ENCODE data around the gene ZNF485.
"Not testable (repeated sequence)": the region's sequence is repeated elsewhere in the genome, so short reads cannot be mapped to it uniquely, and the experiment has no call there.

ZNF485 gene

DNA sequence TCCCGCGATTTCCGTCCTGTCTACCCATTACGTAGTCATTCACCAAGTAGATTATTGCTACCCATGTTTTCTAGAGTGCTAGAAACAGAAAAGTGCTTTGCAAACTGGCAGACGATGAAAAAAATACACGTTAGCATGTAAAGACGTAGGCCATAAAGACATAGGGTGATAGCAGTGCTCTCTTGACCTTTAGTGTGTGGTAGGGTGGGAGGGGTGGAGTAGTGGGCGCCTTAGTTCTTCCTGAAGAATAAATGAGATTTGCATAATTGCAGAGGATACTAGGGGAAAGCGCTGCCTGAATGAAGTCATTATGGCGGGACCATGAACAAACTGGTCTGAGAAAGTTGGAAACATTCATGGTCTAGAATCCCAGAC lies 948 bp downstream of the ZNF485 start:
- DNase-seq: no peak

DNA sequence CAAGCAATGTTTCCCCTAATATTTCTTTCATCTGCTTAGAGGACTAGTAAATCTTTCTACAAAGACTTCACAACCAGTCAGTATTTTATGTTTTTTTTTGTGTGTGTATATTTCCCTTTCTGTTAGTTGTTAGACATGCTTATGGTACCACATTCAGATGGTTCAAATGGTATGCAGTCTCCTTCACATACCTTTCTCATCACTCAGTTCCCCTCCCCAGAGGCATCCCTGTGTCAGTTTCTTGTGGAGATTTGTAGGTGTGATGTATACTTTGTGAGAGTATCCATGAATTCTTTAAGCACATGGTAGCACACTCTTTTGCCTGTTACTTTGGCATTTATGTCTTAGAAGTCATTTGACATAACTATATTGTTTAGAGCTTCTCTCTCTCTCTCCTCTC lies 4.4 kb downstream of the ZNF485 start:
- no peak for DNase-seq

- no peak for DNase-seq
Measured at GRCh38 chr10:43616697-43617370, 10.6 kb downstream of the ZNF485 start.

GRCh38 chr10:43619368-43619767 lies 13.1 kb downstream of the ZNF485 start:
- DNase-seq: no peak

DNA sequence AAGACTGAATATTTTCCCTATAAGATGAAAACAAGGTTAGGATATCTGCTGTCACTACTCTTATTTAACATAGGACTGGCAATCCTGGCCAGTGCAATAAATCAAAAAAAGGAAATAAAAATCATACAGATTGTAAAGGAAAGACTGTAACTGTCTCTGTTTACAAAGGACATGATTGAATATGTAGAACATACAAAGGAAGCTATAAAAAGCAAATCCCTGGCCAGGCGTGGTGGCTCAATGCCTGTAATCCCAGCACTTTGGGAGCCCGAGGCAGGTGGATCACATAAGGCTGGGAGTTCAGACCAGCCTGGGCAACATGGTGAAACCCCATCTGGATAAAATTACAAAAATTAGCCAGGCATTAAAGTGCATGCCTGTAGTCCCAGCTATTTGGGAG lies 15.8 kb downstream of the ZNF485 start:
- DNase-seq: no peak

DNA sequence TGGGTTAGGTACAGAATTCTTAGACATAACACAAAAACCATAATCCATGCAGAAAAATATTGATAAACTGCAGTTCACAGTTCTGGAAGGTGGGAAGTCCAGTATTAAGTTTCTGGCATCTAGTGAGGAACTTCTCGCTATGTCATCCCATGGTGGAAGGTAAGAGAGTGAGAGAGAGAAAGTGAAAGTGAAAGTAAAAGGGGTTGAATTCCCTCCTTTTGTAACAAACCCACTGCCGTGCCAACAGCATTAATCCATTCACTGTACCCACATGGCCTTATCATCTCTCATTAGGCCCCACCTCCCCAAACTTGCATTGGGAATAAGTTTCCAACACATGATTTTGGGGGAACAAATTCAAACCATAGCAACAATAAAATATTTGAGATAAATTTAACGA lies 17.1 kb downstream of the ZNF485 start:
- peak; percentile 1 for DNase-seq

GRCh38 chr10:43627942-43628341 lies 21.7 kb downstream of the ZNF485 start:
- DNase-seq: no peak

DNA sequence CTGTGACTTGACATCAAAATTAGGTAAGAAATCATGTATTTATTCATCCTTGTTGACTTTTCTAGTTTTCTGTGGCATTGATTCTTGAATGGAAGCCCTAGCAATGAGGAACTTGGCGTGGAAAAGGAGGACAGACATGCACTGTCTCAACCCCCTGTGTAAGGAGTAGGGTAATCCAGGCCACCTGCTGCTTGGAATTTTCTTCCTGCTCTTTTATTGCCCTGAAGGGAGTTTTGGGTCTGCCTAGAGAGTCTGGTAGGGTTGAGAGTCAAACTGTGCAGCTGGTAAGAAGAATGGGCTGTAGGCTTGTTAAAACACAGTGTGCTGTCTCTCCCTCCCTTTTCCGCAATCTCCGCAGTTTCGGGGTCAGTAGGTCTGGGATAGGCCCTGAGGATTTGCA lies 22.7 kb downstream of the ZNF485 start:
- no peak for DNase-seq

GRCh38 chr10:43635816-43636215 lies 29.6 kb downstream of the ZNF485 start:
- not testable (repeated sequence) for DNase-seq

- DNase-seq: no peak
Measured at GRCh38 chr10:43640603-43641002, 34.4 kb downstream of the ZNF485 start.

- no peak for DNase-seq
Measured at GRCh38 chr10:43644252-43644651, 38.0 kb downstream of the ZNF485 start.

DNA sequence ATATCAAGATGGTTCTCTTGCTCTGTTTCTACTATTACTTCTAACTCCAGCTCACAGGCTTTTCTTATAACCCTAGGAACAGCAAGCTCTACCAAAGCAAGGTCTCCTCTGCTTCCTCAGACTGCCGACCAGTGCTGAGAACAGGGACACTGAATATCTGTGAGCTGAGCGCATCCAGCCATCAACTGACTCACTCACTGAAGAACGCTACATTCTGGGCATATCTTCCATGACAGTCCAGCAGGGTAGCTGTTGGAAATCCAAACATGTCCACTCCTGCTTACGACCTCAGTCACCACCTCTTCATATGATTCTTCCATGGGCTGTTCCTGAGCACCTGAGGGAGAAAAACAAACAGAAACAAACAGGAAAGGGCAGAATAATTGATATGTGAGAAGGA lies 39.6 kb downstream of the ZNF485 start:
- DNase-seq: no peak

DNA sequence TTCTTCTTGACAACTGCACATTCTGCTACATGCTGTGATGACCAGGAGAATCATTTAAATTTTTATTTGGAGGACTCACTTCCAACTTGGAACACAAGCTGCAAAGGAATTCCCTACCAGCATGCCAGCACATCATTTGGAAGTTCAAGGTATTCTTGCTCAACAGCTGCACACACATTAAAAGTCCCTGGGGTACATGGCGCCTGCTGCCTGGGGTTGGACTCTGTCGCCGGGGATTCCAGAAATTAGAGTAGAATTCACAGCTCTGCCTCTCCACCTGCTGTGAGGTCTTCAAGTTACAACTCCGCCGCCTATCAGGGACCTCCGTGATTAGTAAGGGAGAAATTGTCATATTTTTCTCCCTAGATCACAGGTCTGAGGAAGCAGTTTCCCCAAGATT lies 41.3 kb downstream of the ZNF485 start:
- no peak for DNase-seq

GRCh38 chr10:43648095-43648397 lies 41.8 kb downstream of the ZNF485 start:
- no peak for DNase-seq

DNA sequence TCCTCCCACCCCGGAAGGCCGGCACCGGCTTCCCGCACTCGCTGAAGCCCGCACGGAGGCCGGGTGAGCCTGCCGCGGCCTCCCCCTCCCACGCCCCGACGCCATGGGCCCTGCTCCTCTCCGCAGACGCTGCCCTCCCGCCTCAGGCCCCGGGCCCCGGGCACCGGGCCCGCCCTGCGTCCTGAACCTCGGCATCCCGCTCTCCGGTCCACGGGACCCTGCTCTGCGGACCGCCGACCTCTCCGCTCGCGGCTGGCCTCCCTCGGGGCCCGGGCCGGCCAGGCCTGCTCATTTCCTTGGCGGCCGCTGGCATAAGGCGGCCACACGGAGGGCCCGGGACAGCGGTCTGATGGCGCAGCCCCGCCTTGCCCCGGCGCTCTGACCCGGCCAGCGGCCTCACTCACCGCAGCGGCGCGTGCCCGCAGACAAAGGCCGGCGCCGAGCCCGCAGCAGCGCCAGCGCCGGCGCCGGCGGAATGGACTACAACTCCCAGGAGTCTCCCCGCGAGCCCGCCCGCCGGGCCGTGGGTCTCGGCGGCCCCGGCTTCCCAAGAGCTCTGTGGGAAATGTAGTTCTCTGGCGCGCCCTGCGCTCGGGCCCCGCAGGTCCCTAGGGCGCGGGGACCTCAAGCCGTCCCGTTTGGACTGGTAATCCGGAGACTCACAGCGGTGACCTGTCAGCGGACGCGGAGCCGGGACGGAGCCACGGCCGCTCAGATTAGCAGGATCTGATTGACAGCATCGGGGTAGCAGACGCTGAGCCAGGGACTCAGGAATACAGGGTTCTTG lies 42.4 kb downstream of the ZNF485 start, which contains the start of gene ZNF32:
Gene ZNF32, minus strand, starts transcription at position 484 of the 787 bp plus-strand sequence. CDS start 2,748 bp downstream, outside the sequence.
- DNase-seq: peak; percentile 55

- DNase-seq: peak; percentile 14
Measured at GRCh38 chr10:43649185-43649523, 42.9 kb downstream of the ZNF485 start.

- no peak for DNase-seq
Measured at GRCh38 chr10:43653746-43654145, 47.5 kb downstream of the ZNF485 start.

DNA sequence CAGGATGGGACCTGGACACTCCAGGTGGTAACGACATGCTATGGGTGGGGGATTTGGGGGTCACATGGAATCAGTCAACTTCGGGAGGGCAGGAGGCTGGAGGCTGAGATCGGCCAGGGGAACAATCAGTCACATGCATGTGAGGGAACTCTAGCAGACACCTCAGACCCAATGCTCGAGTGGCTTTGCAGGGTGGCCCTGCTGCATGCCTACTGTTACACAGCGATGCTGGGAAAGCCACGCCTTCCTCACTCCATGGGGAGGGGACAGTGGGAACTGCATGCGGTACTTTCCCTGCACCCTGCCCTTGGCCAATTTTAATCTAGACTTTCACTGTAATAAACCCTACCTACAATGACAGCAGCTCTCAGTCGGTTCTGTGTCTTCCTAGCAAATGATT lies 49.1 kb downstream of the ZNF485 start:
- DNase-seq: no peak

DNA sequence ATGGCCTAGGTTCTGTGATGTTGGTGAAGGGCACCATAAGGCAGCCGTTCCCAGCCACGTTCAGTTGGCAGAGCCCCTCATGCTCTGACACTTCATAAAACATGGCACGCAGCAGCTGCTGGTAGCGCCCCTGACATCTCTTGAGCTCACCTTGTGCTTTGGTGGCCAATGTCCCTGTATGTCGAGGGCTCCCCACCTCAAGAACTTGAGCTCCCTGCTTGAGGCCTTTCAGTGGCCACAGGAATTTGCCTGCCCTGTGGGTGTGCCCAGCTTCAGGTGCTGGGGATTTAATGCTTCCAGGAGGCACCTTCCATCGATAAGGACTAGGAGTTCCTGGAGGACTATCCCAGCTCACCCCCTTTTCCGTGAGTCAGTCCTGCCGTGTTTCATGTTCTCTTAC lies 52.0 kb downstream of the ZNF485 start:
- DNase-seq: no peak

DNA sequence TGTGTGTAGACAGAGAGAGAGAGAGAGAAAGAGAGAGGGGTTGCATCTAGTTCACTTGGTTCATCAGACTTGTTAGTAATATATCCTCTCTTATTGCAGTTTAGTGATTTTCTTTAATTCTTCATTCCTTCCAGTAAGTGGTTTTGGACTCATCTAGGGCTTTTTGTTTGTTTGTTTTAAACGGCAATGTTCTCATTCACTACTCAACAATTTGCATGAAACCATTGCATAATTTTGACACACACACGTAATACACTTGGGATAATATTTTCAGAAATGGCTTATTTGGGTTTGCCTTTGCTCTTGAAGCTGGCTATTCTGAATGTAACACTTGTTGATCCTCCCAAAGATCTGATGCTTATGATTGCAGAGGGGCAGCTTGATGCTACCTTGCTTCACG lies 58.8 kb downstream of the ZNF485 start:
- DNase-seq: no peak

GRCh38 chr10:43666552-43666951 lies 60.3 kb downstream of the ZNF485 start:
- no peak for DNase-seq

DNA sequence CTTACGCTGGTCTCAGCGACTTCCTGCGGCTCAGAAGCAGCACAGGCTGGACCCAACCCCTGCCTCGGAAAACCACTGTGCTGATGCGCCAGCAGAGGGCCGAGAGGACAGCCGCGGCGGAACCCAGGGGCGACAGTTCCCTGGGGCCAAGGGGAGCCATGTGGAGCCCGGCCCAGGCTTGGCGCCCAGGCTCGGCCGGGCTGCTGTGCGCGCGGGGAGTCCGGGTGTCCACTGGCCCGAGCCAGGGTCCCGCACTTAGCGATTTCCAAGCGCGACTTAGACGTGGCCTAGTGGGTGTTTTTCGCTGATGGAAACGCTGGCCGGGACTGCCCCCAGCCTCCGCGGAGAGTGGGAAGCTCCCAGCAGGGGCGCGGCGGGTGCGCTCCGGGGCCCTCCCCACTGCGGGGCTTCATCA lies 61.1 kb downstream of the ZNF485 start:
- DNase-seq: no peak

Data from SHP77 treated with DMSO at 0.1 percent for 48 hours (cell line).